ENCODE measurements around the gene DCAF8. TPM values are rescaled to one million over a fixed set of nuclear protein-coding genes. Genes with fewer than 3 reads are reported as not detected.
A peak's percentile ranks its signal among the peaks of the same experiment; 100 is the strongest.
"Not testable (repeated sequence)": the region's sequence is repeated elsewhere in the genome, so short reads cannot be mapped to it uniquely, and the experiment has no call there.

The DCAF8 gene
- 100 to 1,000 TPM; 147 to 150 TPM for total RNA-seq

DNA sequence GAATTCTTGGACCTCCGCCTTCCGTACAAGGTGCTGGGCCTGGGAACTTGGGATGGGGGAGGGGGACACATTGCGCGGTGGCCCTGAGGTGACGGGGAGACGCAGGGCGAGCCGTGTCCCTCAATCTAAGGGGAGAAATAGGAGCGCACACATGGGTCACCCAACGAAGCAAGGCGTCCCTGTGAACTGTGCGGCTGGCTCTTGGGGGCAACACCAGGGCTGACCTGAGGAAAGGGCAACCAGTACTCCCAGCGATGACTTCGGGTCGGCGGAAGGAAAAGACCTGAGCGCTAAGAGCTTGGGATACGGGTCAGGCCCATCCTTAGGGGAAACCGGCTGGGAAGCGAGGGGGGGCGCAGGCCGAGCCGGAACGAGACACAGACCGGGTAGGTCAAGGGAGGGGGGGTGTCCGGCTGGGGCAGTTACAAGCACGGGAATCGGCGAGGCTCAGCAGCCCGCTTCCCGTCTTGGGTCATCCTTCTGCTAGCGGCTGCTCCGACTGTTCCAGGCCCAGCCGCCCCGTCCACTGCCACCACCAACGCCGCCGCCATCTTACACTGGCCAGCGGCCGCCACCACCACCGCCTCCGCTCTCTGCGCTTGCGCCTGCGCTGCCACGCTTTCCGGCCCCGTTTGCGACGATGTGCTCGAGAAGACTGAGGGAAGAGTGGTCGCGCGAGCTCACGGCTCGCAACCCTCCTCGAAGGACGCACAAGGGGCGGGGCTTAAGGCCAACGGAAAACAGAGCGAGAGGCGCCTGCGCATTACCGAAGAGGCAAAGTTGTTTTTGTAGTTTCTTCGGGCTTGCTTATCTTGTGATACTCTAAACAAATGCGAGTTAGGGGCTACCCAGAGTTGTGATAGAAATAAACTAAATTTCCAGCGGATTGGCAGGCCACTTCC, at the start of gene DCAF8:
TSS of gene DCAF8 (minus strand) at position 657 of the 902 bp plus-strand sequence. CDS start 18,541 bp downstream, outside the sequence.
- peak within 1 kb of the TSS; percentile 93 for H3K4me3 Mint-ChIP-seq
- no peaks in the 10 kb centered on the region for H3K27me3 Mint-ChIP-seq
- peaks cover 20% of the 10 kb centered on the region for H3K4me1 Mint-ChIP-seq
- peaks cover 11% of the 10 kb centered on the region for H3K36me3 Mint-ChIP-seq
- peak; percentile 96 for DNase-seq
- POLR2A ChIA-PET: interaction anchor here (0.6 to 4.9 kb wide), 19 partner anchors 8 to 784 kb away, joined by 3 to 49 read pairs (median 5); partner anchors contain the start of genes IGSF8, PEA15, PEX19 and USF1
- H3K9me3 Mint-ChIP-seq: no peaks in the 10 kb centered on the region
- peak; percentile 93 for ATAC-seq (ENCODE audit: low read depth)
- peak within 1 kb of the TSS; percentile 93 for H3K27ac Mint-ChIP-seq

- Mint-ChIP-seq H3K36me3 (peaks cover 30% of the 10 kb centered on the region), H3K4me3 (no peak overlapping the region), H3K27me3 (no peaks in the 10 kb centered on the region), H3K4me1 (no peaks in the 10 kb centered on the region), H3K9me3 (no peaks in the 10 kb centered on the region), H3K27ac (no peak overlapping the region)
- POLR2A ChIA-PET: no interaction called here
- ATAC-seq (ENCODE audit: low read depth) (no peak), DNase-seq (no peak)
Measured at GRCh38 chr1:160309571-160309970, 47.2 kb upstream of the DCAF8 start.

DNA sequence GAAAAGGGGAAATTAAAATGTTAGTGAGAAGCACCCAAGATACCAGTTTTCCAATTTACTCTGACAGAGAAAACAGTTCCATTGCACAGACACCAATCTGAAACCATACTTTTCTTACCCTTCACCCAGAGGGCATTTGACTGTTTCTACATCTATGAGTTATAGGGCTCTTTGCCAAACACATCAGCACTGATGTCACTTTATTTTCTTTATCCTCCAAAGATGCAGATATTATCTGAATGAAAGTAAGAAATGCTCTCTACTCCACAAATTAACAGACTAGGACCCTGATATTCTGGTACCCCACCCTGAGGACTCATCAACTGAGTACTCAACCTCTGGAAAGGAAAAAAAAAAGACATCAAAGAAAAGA, 46.8 kb upstream of the DCAF8 start:
- Mint-ChIP-seq H3K4me1 (no peaks in the 10 kb centered on the region), H3K27ac (no peak overlapping the region), H3K4me3 (no peak overlapping the region), H3K27me3 (no peaks in the 10 kb centered on the region), H3K9me3 (no peaks in the 10 kb centered on the region), H3K36me3 (peaks cover 28% of the 10 kb centered on the region)
- POLR2A ChIA-PET: no interaction called here
- ATAC-seq (ENCODE audit: low read depth): no peak
- DNase-seq: no peak

DNA sequence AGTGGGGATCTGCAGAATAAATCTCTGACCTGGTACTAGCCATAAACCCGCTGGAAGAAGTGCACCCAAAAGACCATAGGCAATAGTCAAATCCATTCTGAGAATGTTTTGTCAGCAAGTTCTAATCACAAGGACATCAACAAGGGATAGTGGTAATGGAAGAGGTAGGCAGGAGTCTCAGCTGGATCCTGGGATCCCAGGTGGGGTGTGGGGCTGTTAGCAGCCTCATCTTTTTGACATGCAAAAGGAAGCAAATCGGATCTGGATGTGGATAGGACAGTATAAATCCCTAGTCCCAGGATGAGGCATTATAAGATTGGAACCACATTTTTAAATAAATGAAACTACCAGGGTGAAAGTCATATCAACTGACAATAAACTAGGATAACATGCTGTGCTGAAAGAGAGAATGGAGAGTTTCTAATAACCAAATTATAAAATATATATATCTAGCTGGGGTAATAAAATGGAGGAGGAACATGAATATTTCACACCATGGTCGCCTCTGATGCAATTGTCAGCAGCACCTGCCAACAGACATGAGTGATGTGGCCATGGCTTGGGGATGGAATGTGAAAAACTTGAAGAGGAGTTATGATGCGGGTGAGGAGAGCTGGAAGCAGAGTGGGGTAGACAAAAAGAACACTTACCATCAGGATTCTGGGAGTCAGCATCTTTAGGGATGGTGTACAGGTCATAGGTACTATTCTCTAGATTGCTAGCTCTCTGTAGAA, 46.3 kb upstream of the DCAF8 start:
- Mint-ChIP-seq H3K4me3 (no peak overlapping the region), H3K27ac (no peak overlapping the region), H3K27me3 (no peaks in the 10 kb centered on the region), H3K4me1 (no peaks in the 10 kb centered on the region), H3K36me3 (peaks cover 27% of the 10 kb centered on the region), H3K9me3 (no peaks in the 10 kb centered on the region)
- POLR2A ChIA-PET: no interaction called here
- DNase-seq (no peak), ATAC-seq (ENCODE audit: low read depth) (no peak)

DNA sequence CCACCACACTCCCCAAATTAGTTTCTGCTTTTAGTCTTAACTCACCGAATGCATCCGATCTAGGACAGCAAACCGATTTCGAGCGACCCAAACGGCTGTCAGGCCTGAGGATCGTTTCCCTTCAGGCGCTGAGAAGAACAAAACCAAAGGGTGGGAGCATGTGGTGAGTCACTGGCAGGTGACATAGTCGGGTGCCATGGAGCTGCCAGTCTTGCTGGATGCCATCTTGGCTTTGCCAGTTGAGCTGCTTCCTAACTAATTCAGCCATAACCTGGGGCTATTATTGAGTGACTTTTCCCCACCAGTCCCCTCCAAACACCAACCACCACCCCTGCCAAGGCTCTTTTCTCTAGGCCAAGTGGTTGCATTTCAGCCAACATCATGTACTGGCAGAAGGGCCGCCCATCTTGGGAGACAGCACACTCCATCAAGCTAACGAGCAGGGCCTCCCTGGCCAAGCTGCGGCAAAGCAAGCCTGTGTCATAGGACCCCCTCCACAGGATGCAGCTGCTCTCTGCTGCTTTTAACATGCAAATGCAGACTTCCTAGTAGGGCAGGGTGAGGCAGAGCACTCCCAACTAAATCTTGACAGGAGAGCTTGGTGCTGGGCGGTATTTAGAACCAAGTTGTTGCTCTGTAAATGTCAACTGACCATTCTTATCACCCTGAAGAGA, 44.9 kb upstream of the DCAF8 start:
- POLR2A ChIA-PET: no interaction called here
- no peaks in the 10 kb centered on the region for H3K9me3 Mint-ChIP-seq
- no peaks in the 10 kb centered on the region for H3K27me3 Mint-ChIP-seq
- DNase-seq: no peak
- H3K36me3 Mint-ChIP-seq: peaks cover 26% of the 10 kb centered on the region
- no peak for ATAC-seq (ENCODE audit: low read depth)
- H3K4me1 Mint-ChIP-seq: no peaks in the 10 kb centered on the region
- no peak overlapping the region for H3K27ac Mint-ChIP-seq
- no peak overlapping the region for H3K4me3 Mint-ChIP-seq

GRCh38 chr1:160300173-160300572, 37.8 kb upstream of the DCAF8 start:
- POLR2A ChIA-PET: no interaction called here
- ATAC-seq (ENCODE audit: low read depth) (no peak), DNase-seq (no peak)
- H3K27me3 Mint-ChIP-seq: no peaks in the 10 kb centered on the region
- H3K4me3 Mint-ChIP-seq: no peak overlapping the region
- H3K4me1 Mint-ChIP-seq: no peaks in the 10 kb centered on the region
- peaks cover 22% of the 10 kb centered on the region for H3K36me3 Mint-ChIP-seq
- no peaks in the 10 kb centered on the region for H3K9me3 Mint-ChIP-seq
- H3K27ac Mint-ChIP-seq: no peak overlapping the region

DNA sequence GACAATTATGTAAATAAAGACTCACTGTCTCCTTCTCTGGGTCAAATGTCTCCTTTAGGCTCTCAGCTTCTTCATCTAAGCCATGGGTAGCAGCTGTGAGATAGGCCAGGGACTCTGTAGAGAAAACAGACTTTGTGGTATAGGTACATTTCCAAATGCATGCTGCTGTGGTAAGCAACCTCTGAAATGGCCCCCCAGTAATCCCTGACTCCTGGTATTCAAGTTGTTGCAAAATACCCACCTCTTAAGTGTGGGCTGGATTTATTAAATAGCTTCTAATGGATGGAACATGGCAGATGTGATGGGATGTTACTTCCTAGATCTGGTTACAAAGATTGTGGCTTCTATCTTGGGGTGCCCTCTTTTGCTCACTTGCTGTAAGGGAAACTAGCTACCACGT, 33.7 kb upstream of the DCAF8 start:
- H3K36me3 Mint-ChIP-seq: peaks cover 26% of the 10 kb centered on the region
- DNase-seq: no peak
- H3K4me1 Mint-ChIP-seq: peaks cover 3% of the 10 kb centered on the region
- H3K27ac Mint-ChIP-seq: no peak overlapping the region
- H3K4me3 Mint-ChIP-seq: no peak overlapping the region
- H3K27me3 Mint-ChIP-seq: no peaks in the 10 kb centered on the region
- POLR2A ChIA-PET: no interaction called here
- H3K9me3 Mint-ChIP-seq: no peaks in the 10 kb centered on the region
- ATAC-seq (ENCODE audit: low read depth): no peak

GRCh38 chr1:160293020-160293968, 30.9 kb upstream of the DCAF8 start:
- Mint-ChIP-seq H3K27me3 (no peaks in the 10 kb centered on the region), H3K4me3 (no peak overlapping the region), H3K36me3 (peaks cover 24% of the 10 kb centered on the region), H3K4me1 (peaks cover 3% of the 10 kb centered on the region), H3K9me3 (no peaks in the 10 kb centered on the region), H3K27ac (no peak overlapping the region)
- DNase-seq (no peak), ATAC-seq (ENCODE audit: low read depth) (no peak)
- POLR2A ChIA-PET: no interaction called here

- H3K27ac Mint-ChIP-seq: peak overlapping the region; percentile 14
- H3K27me3 Mint-ChIP-seq: no peaks in the 10 kb centered on the region
- DNase-seq (peak; percentile 43), ATAC-seq (ENCODE audit: low read depth) (peak; percentile 89)
- peaks cover 15% of the 10 kb centered on the region for H3K36me3 Mint-ChIP-seq
- H3K4me1 Mint-ChIP-seq: peaks cover 3% of the 10 kb centered on the region
- POLR2A ChIA-PET: interaction anchor here (1.2 to 2.0 kb wide), 5 partner anchors 29 to 193 kb away, joined by 3 to 8 read pairs (median 6); partner anchors contain the start of genes DCAF8, IGSF8 and PEA15
- H3K9me3 Mint-ChIP-seq: no peaks in the 10 kb centered on the region
- H3K4me3 Mint-ChIP-seq: no peak overlapping the region
Measured at GRCh38 chr1:160291248-160292220, 29.2 kb upstream of the DCAF8 start.

DNA sequence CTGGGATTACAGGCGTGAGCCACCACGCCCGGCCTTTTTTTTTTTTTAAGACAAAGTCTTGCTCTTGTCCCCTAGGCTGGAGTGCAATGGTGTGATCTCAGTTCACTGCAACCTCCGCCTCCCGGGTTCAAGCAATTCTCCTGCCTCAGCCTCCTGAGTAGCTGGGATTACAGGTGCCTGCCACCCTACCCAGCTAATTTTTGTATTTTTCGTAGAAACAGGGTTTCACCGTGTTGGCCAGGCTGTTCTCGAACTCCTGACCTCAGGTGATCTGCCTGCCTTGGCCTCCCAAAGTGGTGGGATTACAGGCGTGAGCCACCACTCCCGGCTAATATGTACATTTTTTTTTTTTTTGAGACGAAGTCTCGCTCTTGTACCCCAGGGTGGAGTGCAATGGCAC, 25.4 kb upstream of the DCAF8 start:
- H3K27me3 Mint-ChIP-seq; POLR2A ChIA-PET; ATAC-seq (ENCODE audit: low read depth); H3K9me3 Mint-ChIP-seq; H3K4me3 Mint-ChIP-seq; H3K27ac Mint-ChIP-seq; DNase-seq: not testable (repeated sequence)
- Mint-ChIP-seq H3K4me1 (peaks cover 23% of the 10 kb centered on the region), H3K36me3 (peaks cover 11% of the 10 kb centered on the region)

GRCh38 chr1:160285506-160285905, 23.2 kb upstream of the DCAF8 start:
- Mint-ChIP-seq H3K4me1 (peaks cover 19% of the 10 kb centered on the region), H3K9me3 (no peaks in the 10 kb centered on the region), H3K4me3 (peak overlapping the region; percentile 99), H3K27me3 (no peaks in the 10 kb centered on the region), H3K27ac (peak overlapping the region; percentile 97), H3K36me3 (peaks cover 8% of the 10 kb centered on the region)
- POLR2A ChIA-PET: interaction anchor here (0.9 to 2.2 kb wide), 2 partner anchors 24 to 58 kb away, joined by 3 to 49 read pairs; partner anchors contain the start of genes COPA, DCAF8 and NCSTN
- ATAC-seq (ENCODE audit: low read depth): no peak
- no peak for DNase-seq
